Uterus (tissue), 4 donors: ENCODE results near the gene MTMR1. TPM values are rescaled to one million over a fixed set of nuclear protein-coding genes. Genes with fewer than 3 reads are reported as not detected.
A peak's percentile ranks its signal among the peaks of the same experiment; 100 is the strongest.

ENCODE experiments used
- DNase-seq, 2 donors: peaks; one replicate each; pipeline ENCODE4 v3.0.0-alpha.2; 2019 to 2020
- H3K27ac ChIP-seq, 2 donors: fragments of 200-600 bp; sonication (generic); 1 replicate in 1 of 2; 2 replicates in 1 of 2; pipeline ENCODE4 v1.5.1; 2016 to 2018
- H3K27me3 ChIP-seq, 2 donors: fragments of 200-600 bp; sonication (generic); one replicate each; pipeline ENCODE4 v1.5.1; 2018 to 2019; ENCODE audit warnings: control low read depth in 1 of 2
- H3K36me3 ChIP-seq, 2 donors: fragments of 200-600 bp; sonication (generic); one replicate each; pipeline ENCODE4 v1.5.1; 2019; ENCODE audit warnings: control low read depth in 1 of 2
- H3K4me1 ChIP-seq, 2 donors: fragments of 200-600 bp; sonication (generic); one replicate each; pipeline ENCODE4 v1.5.1; 2018 to 2019; ENCODE audit warnings: control low read depth in 1 of 2
- H3K4me3 ChIP-seq, 2 donors: fragments of 200-600 bp; sonication (generic); 1 replicate in 1 of 2; 2 replicates in 1 of 2; pipeline ENCODE4 v1.5.1; 2018 to 2019; ENCODE audit warnings: mild to moderate bottlenecking in 1 of 2
- H3K9me3 ChIP-seq, 2 donors: fragments of 200-600 bp; sonication (generic); one replicate each; pipeline ENCODE4 v1.5.1; 2019; ENCODE audit warnings: control low read depth in 1 of 2
- CTCF ChIP-seq, 4 experiments: fragments of 200-600 bp in 2 of 4; fragments of 450-650 bp in 2 of 4; sonication (generic) in 2 of 4; IDR thresholded peaks; one replicate each; pipeline ENCODE4 v1.5.1; 2016 to 2019; ENCODE audit warnings: antibody characterized with exemption in 4 of 4, mild to moderate bottlenecking in 2 of 4, moderate library complexity in 1 of 4
- POLR2A ChIP-seq, 2 donors: fragments of 450-650 bp; IDR thresholded peaks; one replicate each; pipeline ENCODE4 v1.6.1; 2016; ENCODE audit warnings: antibody characterized with exemption in 2 of 2, mild to moderate bottlenecking in 1 of 2, moderate library complexity in 1 of 2
- intact Hi-C: fragments of 100-400 bp; cut with DNase I; formaldehyde crosslinking; loops from one replicate; pipeline ENCODE4 v1.15.1; 2023; ENCODE audit warnings: low total_unique reads
- total RNA-seq, 4 donors: library from RNA; depleted of rRNA in 3 of 4; stranded (reverse); fragments of >200 nt in 3 of 4; gene quantifications; one replicate each; pipeline versions ENCODE4 v1.1.0 to v1.2.4, GENCODE V29; 2014 to 2023
- donor health status: DM: yes; HTN: yes; CAD: no.

The MTMR1 gene
- total RNA-seq, 4 donors from 2014 or later: 1.2 to 32.1 (median 20.6) TPM

- TF ChIP-seq CTCF (IDR thresholded peaks at IDR 0.05) (no peak), POLR2A (IDR thresholded peaks at IDR 0.05) (no peak)
- H3K36me3 ChIP-seq: no peaks in the 10 kb centered on the region
- DNase-seq: peak; percentile 37 to 42
- H3K27me3 ChIP-seq: no peaks in the 10 kb centered on the region
- intact Hi-C loops: no loop called here
- H3K4me1 ChIP-seq: no peaks in the 10 kb centered on the region
- peak overlapping the region in 1 of 2 donors; percentile 50 for H3K27ac ChIP-seq
- no peaks in the 10 kb centered on the region for H3K9me3 ChIP-seq
- no peak overlapping the region for H3K4me3 ChIP-seq
These were observed 43.9 kb upstream of the MTMR1 start for GRCh38 chrX:150649096-150649870.

GRCh38 chrX:150651906-150652305 lies 41.3 kb upstream of the MTMR1 start:
- TF ChIP-seq POLR2A (IDR thresholded peaks at IDR 0.05) (no peak), CTCF (IDR thresholded peaks at IDR 0.05) (no peak)
- H3K27me3 ChIP-seq: no peaks in the 10 kb centered on the region
- no peaks in the 10 kb centered on the region for H3K36me3 ChIP-seq
- no peak overlapping the region for H3K4me3 ChIP-seq
- no peaks in the 10 kb centered on the region for H3K4me1 ChIP-seq
- intact Hi-C loops: no loop called here
- no peak for DNase-seq
- no peak overlapping the region for H3K27ac ChIP-seq
- H3K9me3 ChIP-seq: no peaks in the 10 kb centered on the region

GRCh38 chrX:150655788-150656187 lies 37.4 kb upstream of the MTMR1 start:
- intact Hi-C loops: no loop called here
- H3K4me3 ChIP-seq: no peak overlapping the region
- no peak overlapping the region for H3K27ac ChIP-seq
- no peaks in the 10 kb centered on the region for H3K36me3 ChIP-seq
- TF ChIP-seq CTCF (IDR thresholded peaks at IDR 0.05) (no peak), POLR2A (IDR thresholded peaks at IDR 0.05) (no peak)
- DNase-seq: no peak
- H3K27me3 ChIP-seq: no peaks in the 10 kb centered on the region
- H3K4me1 ChIP-seq: no peaks in the 10 kb centered on the region
- no peaks in the 10 kb centered on the region for H3K9me3 ChIP-seq

GRCh38 chrX:150663073-150663472 lies 30.1 kb upstream of the MTMR1 start:
- no peak for TF ChIP-seq CTCF (IDR thresholded peaks at IDR 0.05)
- no peak for TF ChIP-seq POLR2A (IDR thresholded peaks at IDR 0.05)
- H3K36me3 ChIP-seq: no peaks in the 10 kb centered on the region
- intact Hi-C loops: no loop called here

GRCh38 chrX:150664290-150664689 lies 28.9 kb upstream of the MTMR1 start:
- Histone ChIP-seq H3K27me3 (no peaks in the 10 kb centered on the region), H3K36me3 (no peaks in the 10 kb centered on the region), H3K4me3 (no peak overlapping the region), H3K27ac (no peak overlapping the region), H3K9me3 (no peaks in the 10 kb centered on the region), H3K4me1 (no peaks in the 10 kb centered on the region)
- intact Hi-C loops: no loop called here
- no peak for DNase-seq
- no peak for TF ChIP-seq POLR2A (IDR thresholded peaks at IDR 0.05)
- TF ChIP-seq CTCF (IDR thresholded peaks at IDR 0.05): no peak

More at GRCh38 chrX:150663073-150663472, 30.1 kb upstream of the MTMR1 start:
- DNase-seq: no peak
- no peaks in the 10 kb centered on the region for H3K4me1 ChIP-seq
- H3K9me3 ChIP-seq: no peaks in the 10 kb centered on the region
- H3K27me3 ChIP-seq: no peaks in the 10 kb centered on the region
- no peak overlapping the region for H3K27ac ChIP-seq
- H3K4me3 ChIP-seq: no peak overlapping the region
